Caco-2 (cell line): Measurements from ENCODE around the gene RYR1. TPM values are rescaled to one million over a fixed set of nuclear protein-coding genes. Genes with fewer than 3 reads are reported as not detected.
"Not testable (repeated sequence)": the region's sequence is repeated elsewhere in the genome, so short reads cannot be mapped to it uniquely, and the experiment has no call there.

Source experiments
- BruUV-seq: library from RNA; stranded (reverse); fragments of 400-500 nt; replicated peaks from 2 replicates; lab custom pipeline; 2021; lab: Mats Ljungman, UMichigan
- CTCF ChIA-PET: fragments of 300-600 bp; sonication (Branson Sonifier 250); formaldehyde crosslinking; loops from one replicate; lab custom pipeline; 2022; ENCODE audit warnings: antibody characterized with exemption; lab: Charles Lee
- POLR2A ChIA-PET: fragments of 300-600 bp; sonication (Branson Sonifier 250); formaldehyde crosslinking; loops from one replicate; lab custom pipeline; 2022; ENCODE audit warnings: antibody characterized with exemption; lab: Charles Lee
- DNase-seq, 2 experiments: peaks; one replicate each; pipeline versions ENCODE4 v3.0.0 to v3.0.0-alpha.2; 2020 to 2022
- H3K27me3 ChIP-seq: replicated peaks from 2 replicates; pipeline ENCODE4 v1.6.0; 2011; ENCODE audit warnings: low read length; ENCODE audit not compliant: control insufficient read depth, insufficient read depth
- H3K36me3 ChIP-seq: 2 replicates; pipeline ENCODE4 v1.5.1; 2011; ENCODE audit warnings: low read length; ENCODE audit not compliant: control insufficient read depth, insufficient read depth
- H3K4me1 ChIP-seq: fragments of 250-450 bp; sonication (Bioruptor Pico); 2 replicates; pipeline ENCODE4 v1.5.1; 2020; ENCODE audit warnings: mild to moderate bottlenecking
- H3K4me3 ChIP-seq: 2 replicates; pipeline ENCODE4 v1.5.1; 2011; ENCODE audit warnings: low read depth, mild to moderate bottlenecking, control low read depth, low read length
- H3K9me3 ChIP-seq: fragments of 250-450 bp; sonication (Bioruptor Pico); 2 replicates; pipeline ENCODE4 v1.5.1; 2020; ENCODE audit warnings: mild to moderate bottlenecking, moderate library complexity
- H3K27ac Mint-ChIP-seq: one replicate; pipeline ENCODE4 v1.8.0; 2022; ENCODE audit warnings: mixed read lengths; ENCODE audit not compliant: unreplicated experiment
- H3K27me3 Mint-ChIP-seq: one replicate; pipeline ENCODE4 v1.8.0; 2022; ENCODE audit warnings: mixed read lengths; ENCODE audit not compliant: insufficient read depth, unreplicated experiment
- H3K36me3 Mint-ChIP-seq: one replicate; pipeline ENCODE4 v1.8.0; 2022; ENCODE audit warnings: mild to moderate bottlenecking, mixed read lengths; ENCODE audit not compliant: insufficient read depth, unreplicated experiment
- H3K4me1 Mint-ChIP-seq: one replicate; pipeline ENCODE4 v1.8.0; 2022; ENCODE audit warnings: low read depth, mixed read lengths; ENCODE audit not compliant: unreplicated experiment
- H3K4me3 Mint-ChIP-seq: one replicate; pipeline ENCODE4 v1.8.0; 2022; ENCODE audit warnings: mild to moderate bottlenecking, moderate library complexity, mixed read lengths; ENCODE audit not compliant: unreplicated experiment
- H3K9me3 Mint-ChIP-seq: one replicate; pipeline ENCODE4 v1.8.0; 2022; ENCODE audit warnings: mixed read lengths; ENCODE audit not compliant: unreplicated experiment
- CTCF ChIP-seq, 2 experiments: fragments of 200-600 bp in 1 of 2; IDR thresholded peaks; 1 replicate in 1 of 2; 2 replicates in 1 of 2; pipeline versions ENCODE4 v1.5.1 to v1.8.0; 2011 to 2022; ENCODE audit warnings: antibody characterized with exemption in 1 of 2, control low read depth in 1 of 2, inconsistent platforms in 1 of 2, low read depth in 1 of 2, low read length in 1 of 2, mild to moderate bottlenecking in 1 of 2, moderate library complexity in 1 of 2; ENCODE audit not compliant: insufficient read depth in 1 of 2, severe bottlenecking in 1 of 2, unreplicated experiment in 1 of 2
- intact Hi-C: fragments of 100-400 bp; cut with micrococcal nuclease; formaldehyde crosslinking; loops from one replicate; pipeline ENCODE4 v1.10.0; 2022; ENCODE audit not compliant: unreplicated experiment
- total RNA-seq: library from RNA; stranded (reverse); gene quantifications from 2 replicates; pipeline ENCODE4 v1.2.3, GENCODE V29; 2022

RYR1 gene
- total RNA-seq, 1 experiment from 2014 or later = 5.6 TPM

- CTCF ChIA-PET = interaction anchor here (1.0 kb wide), 1 partner anchor 92 kb away, joined by 6 read pairs; the partner anchor contains the start of gene FAM98C
Observed at GRCh38 chr19:38494379-38494778, 60.9 kb downstream of the RYR1 start.

GRCh38 chr19:38495375-38495774, 61.9 kb downstream of the RYR1 start:
- H3K4me1 ChIP-seq, H3K36me3 Mint-ChIP-seq, H3K27me3 ChIP-seq, DNase-seq, H3K4me3 Mint-ChIP-seq, H3K36me3 ChIP-seq, BruUV-seq, H3K4me1 Mint-ChIP-seq, CTCF ChIA-PET, H3K9me3 Mint-ChIP-seq, intact Hi-C loops, H3K4me3 ChIP-seq, H3K27ac Mint-ChIP-seq, POLR2A ChIA-PET, H3K9me3 ChIP-seq: not testable (repeated sequence)
- H3K27me3 Mint-ChIP-seq = peaks cover 13% of the 10 kb centered on the region

More at GRCh38 chr19:38494379-38494778, 60.9 kb downstream of the RYR1 start:
- no peak overlapping the region for H3K27ac Mint-ChIP-seq
- Histone ChIP-seq H3K36me3 (no peaks in the 10 kb centered on the region), H3K27me3 (no peaks in the 10 kb centered on the region; the same call in 1 of the 2 replicates), H3K9me3 (no peaks in the 10 kb centered on the region; the same call in 1 of the 2 replicates), H3K4me1 (no peaks in the 10 kb centered on the region), H3K4me3 (no peak overlapping the region)
- H3K36me3 Mint-ChIP-seq = no peaks in the 10 kb centered on the region
- H3K4me3 Mint-ChIP-seq = no peak overlapping the region
- peaks cover 15% of the 10 kb centered on the region for H3K27me3 Mint-ChIP-seq
- DNase-seq = no peak
- POLR2A ChIA-PET = no interaction called here
- H3K4me1 Mint-ChIP-seq = no peaks in the 10 kb centered on the region
- intact Hi-C loops = no loop called here
- H3K9me3 Mint-ChIP-seq = peaks cover 14% of the 10 kb centered on the region
- TF ChIP-seq CTCF (IDR thresholded peaks at IDR 0.05; ENCODE audit: insufficient read depth in 1 of 2, low read depth in 1 of 2, low read length in 1 of 2, severe bottlenecking in 1 of 2, unreplicated experiment in 1 of 2) = no peak
- BruUV-seq = no TSS peak

GRCh38 chr19:38496116-38496515, 62.6 kb downstream of the RYR1 start:
- no peak for TF ChIP-seq CTCF (IDR thresholded peaks at IDR 0.05; ENCODE audit: insufficient read depth in 1 of 2, low read depth in 1 of 2, low read length in 1 of 2, severe bottlenecking in 1 of 2, unreplicated experiment in 1 of 2)
- POLR2A ChIA-PET = no interaction called here
- Histone ChIP-seq H3K4me1 (no peaks in the 10 kb centered on the region), H3K9me3 (no peaks in the 10 kb centered on the region), H3K36me3 (no peaks in the 10 kb centered on the region), H3K27me3 (no peaks in the 10 kb centered on the region; the same call in none of the 2 replicates), H3K4me3 (no peak overlapping the region)
- H3K9me3 Mint-ChIP-seq = peaks cover 2% of the 10 kb centered on the region
- no peak overlapping the region for H3K27ac Mint-ChIP-seq
- DNase-seq = no peak
- H3K4me1 Mint-ChIP-seq = no peaks in the 10 kb centered on the region
- no peak overlapping the region for H3K4me3 Mint-ChIP-seq
- H3K27me3 Mint-ChIP-seq = peaks cover 11% of the 10 kb centered on the region
- BruUV-seq = no TSS peak
- no peaks in the 10 kb centered on the region for H3K36me3 Mint-ChIP-seq
- CTCF ChIA-PET = interaction anchor here (0.5 to 0.9 kb wide), 2 partner anchors 18 to 122 kb away, joined by 3 read pairs; partner anchors contain the start of gene PSMD8
- intact Hi-C loops = no loop called here
